HG03196 (cell line): ENCODE measurements around the gene TEX50.
"Not testable (repeated sequence)": the region's sequence is repeated elsewhere in the genome, so short reads cannot be mapped to it uniquely, and the experiment has no call there.

Experiments used
- ATAC-seq: cut with Tn5 transposase; IDR thresholded peaks from one replicate; pipeline ENCODE4 v1.9.1; 2021; ENCODE audit not compliant: unreplicated experiment

Gene TEX50

DNA sequence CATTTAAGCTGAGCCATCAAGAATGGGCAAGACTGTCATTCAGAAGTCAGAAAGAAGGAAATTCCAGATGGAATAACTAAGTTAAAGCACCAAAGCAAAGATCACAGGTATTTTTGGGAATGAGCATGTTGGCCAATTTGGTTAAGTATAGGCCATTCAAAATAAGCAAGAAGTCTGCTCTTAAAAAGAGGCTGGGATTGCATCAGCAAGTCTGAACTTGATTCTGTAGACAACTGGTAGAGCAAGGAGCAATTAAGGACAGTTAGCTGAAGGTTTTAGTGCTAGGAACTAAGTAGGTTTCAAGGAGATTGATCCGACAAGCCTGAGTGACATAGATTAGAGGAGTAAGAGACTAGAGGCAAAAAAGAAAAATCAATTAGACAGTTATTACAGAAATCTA is 26.1 kb downstream of the TEX50 start:
- ATAC-seq, result no peak

DNA sequence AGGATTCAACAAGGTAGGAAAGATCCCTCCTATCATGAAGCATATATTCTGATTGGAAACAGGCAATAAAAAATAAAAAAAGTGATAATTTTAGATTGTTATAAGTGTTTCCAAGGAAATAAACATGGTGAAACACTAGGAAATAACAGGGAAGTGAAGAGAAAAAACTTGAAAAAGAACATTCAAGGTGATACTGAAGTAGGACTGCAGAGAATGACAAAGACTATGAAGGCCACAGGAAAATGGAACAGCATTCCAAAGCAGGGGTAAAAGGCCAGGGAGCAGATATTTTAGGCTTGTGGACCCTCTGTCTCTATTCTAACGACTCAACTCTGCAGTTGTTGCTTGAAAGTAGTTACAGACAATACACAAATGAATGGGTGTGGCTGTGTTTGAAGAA is 26.6 kb downstream of the TEX50 start:
- no peak for ATAC-seq

DNA sequence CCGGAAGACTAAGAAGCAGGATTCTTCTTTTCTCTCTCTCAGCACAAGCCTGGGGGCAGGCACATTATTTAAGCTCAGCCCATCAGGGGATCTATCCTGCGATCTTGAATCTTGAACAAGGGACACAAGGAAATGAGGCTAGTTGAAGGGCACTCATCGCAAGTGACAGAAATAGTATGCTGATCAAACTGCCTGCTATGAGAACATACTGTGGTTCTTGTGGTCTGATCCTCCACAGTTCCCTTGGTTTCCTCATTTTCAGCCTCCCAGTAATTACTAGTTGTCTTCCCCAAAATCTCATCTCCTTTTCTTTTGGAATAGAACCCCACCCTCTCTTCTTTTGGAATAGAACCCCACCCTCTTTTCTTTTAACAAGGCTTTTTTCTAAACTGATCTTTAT is 28.0 kb downstream of the TEX50 start:
- no peak for ATAC-seq

DNA sequence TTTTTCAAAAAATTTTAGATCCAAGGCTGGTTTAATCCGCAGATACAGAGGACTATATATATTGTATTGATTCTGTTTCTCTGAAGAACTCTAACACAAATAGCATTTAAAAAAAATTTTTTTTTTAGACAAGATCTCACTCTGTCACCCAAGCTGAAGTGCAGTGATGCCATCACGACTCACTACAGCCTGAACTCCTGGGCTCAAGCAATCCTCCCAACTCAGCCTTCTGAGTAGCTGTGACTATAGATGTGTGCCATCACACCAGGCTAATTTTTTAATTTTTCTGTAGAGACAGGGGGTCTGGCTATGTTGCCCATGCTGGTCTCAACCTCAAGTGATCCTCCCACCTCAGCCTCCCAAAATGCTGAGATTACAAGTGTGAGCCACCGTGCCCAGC is 31.5 kb downstream of the TEX50 start:
- no peak for ATAC-seq

DNA sequence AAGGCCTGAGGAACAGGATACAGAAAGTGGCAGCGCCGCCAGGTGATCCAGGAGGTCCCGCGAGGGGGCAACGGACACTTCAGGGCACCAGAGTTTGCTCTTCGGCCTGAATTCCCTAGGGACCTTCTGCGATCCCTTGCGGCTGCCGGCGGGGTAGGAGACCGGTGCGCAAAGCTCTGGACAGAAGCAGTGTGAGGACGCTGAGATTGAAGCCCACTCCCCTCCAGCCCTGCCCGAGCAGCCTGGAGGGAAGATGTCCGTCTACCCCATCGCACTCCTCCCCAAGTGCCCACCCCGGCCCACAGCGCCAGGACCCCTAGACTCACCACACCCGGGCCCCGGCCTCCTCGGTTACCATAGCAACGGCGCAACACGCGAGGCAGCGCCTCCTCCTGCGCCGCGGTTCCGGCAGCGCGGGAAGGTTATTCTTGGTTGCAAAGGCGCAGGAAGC is 34.4 kb downstream of the TEX50 start, which contains the start of gene ANKRD45:
TSS of gene ANKRD45 (minus strand) at position 361 of the 451 bp plus-strand sequence. CDS start 10,433 bp downstream, outside the sequence.
- no peak for ATAC-seq

DNA sequence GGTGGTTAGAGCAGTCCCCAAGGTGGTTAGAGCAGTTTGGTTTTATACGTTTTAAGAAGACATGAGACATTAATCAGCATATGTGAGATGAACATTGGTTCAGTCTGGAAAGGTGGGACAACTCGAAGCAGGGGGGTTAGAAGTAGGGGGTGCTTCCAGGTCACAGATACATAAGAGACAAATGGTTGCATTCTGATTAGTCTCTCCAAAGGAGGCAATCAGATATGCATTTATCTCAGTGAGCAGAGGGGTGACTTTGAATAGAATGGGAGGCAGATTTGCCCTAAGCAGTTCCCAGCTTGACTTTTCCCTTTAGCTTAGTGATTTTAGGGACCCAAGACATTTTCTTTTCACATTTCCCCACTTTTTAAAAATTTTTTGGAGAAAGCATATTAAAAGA is 39.4 kb downstream of the TEX50 start:
- ATAC-seq, result not testable (repeated sequence)

DNA sequence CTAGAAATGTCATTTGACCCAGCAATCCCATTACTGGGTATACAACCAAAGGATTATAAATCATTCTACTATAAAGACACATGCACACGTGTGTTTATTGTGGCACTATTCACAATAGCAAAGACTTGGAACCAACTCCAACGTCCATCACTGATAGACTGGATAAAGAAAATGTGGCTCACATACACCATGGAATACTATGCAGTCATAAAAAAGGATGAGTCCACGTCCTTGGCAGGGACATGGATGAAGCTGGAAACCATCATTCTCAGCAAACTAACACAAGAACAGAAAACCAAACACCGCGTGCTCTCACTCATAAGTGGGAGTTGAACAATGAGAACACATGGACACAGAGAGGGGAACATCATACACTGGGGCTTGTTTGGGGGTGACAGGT is 45.0 kb downstream of the TEX50 start:
- not testable (repeated sequence) for ATAC-seq

DNA sequence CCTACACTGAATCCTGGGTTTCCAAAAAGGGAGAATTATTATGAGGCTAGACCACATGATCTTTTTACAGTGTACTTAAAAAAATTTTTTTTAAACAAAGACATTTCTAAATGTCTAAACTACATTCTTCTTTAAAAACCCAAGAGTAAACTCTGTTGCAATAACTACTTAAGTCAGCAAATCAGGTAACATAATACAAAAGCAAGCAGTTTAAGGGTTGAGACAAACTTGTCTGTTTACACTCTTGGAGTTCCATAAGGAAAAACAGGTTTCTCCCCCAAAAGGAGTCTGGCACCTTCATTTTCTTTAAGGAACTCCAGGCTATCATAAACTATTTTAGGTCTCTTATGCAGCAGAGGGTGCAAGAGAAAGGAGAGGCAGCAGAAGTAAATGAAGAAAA is 47.0 kb downstream of the TEX50 start:
- ATAC-seq, result no peak

DNA sequence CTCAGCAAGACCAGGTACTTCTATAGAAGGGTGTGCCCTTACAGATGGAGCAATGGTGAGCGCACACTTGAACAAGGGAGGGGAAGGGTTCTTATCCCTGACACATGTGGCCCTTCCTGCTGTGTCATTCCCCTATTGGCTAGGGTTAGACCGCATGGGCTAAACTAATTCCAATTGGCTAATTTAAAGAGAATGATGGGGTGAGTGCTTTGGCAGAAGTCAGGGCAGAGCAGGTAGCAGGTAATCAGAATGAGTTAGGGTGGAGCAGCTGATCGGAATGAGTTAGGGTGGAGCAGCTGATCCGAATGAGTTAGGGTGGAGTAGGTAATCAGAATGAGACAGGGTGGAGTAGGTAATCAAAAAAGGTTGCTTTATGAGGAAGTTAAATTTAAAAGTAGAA is 48.7 kb downstream of the TEX50 start:
- not testable (repeated sequence) for ATAC-seq

DNA sequence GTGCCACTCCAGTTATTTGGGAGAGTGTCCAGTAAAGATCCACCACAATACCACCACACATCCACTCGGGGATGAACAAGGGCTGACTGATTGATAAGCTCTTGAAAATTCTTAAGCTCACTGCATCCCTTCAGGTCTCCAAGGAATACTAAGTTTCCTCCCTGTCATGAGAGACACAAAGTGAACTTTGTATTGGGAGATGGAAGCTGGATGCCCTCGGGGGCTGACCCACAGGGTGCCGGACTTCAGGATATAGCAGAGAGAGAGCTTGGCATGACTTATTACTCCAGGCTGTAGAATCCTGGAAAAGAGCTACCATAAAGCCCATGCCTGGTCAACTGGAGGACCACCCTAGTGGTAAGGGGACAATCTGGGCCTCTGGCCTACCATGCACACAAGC is 50.0 kb downstream of the TEX50 start:
- ATAC-seq, result not testable (repeated sequence)
